Measurements from ENCODE around the gene NUDT8.

GRCh38 chr11:67584881-67585873 is 44.6 kb downstream of the NUDT8 start:
- no peak for TF ChIP-seq CTCF (IDR thresholded peaks at IDR 0.05; ENCODE audit: low read length)
- TF ChIP-seq EZH2 (IDR thresholded peaks at IDR 0.05; ENCODE audit: borderline replicate concordance, low read length) = no peak
